GM13976 (cell line): Measurements from ENCODE around the gene ZIC2.

Source experiments
- DNase-seq: peaks from one replicate; pipeline ENCODE4 v3.0.0; 2012; ENCODE audit warnings: low spot score
- in situ Hi-C: fragments of 300-500 bp; cut with MboI; formaldehyde crosslinking; loops from one replicate; pipeline ENCODE4 v1.12.0; 2022; ENCODE audit warnings: low sequenced_read_pairs, mixed read lengths, inconsistent platforms; ENCODE audit not compliant: unreplicated experiment
- TF ChIP-seq, protein P1 (sequence below): IDR thresholded peaks from 2 replicates; pipeline ENCODE4 v1.5.1; 2012; ENCODE audit warnings: borderline replicate concordance, mild to moderate bottlenecking; ENCODE audit not compliant: insufficient read depth; ENCODE audit errors: extremely low read depth, missing control alignments, control extremely low read depth

ZIC2 gene

DNA sequence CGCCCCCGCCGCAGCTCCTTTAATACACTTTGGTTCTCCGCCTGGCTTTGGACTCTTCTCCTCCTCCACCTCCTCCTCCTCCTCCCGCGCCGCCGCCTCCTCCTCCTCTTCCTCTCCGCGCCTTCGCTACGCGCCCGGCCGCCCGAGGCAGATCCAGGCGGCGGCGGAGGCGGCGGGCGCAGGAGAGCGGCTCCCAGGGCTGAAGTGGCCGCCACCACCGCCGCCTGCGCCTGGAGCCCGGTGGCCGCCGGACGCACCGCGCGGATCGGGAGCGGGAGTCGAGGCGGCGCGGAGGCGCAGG is at the start of gene ZIC2:
TSS of gene ZIC2 (plus strand) at position 50 of the 301 bp plus-strand sequence. CDS start 281 bp downstream, outside the sequence.
- in situ Hi-C loops: no loop called here
- DNase-seq: no peak
- TF ChIP-seq, protein P1, sequence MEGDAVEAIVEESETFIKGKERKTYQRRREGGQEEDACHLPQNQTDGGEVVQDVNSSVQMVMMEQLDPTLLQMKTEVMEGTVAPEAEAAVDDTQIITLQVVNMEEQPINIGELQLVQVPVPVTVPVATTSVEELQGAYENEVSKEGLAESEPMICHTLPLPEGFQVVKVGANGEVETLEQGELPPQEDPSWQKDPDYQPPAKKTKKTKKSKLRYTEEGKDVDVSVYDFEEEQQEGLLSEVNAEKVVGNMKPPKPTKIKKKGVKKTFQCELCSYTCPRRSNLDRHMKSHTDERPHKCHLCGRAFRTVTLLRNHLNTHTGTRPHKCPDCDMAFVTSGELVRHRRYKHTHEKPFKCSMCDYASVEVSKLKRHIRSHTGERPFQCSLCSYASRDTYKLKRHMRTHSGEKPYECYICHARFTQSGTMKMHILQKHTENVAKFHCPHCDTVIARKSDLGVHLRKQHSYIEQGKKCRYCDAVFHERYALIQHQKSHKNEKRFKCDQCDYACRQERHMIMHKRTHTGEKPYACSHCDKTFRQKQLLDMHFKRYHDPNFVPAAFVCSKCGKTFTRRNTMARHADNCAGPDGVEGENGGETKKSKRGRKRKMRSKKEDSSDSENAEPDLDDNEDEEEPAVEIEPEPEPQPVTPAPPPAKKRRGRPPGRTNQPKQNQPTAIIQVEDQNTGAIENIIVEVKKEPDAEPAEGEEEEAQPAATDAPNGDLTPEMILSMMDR: no peak

DNA sequence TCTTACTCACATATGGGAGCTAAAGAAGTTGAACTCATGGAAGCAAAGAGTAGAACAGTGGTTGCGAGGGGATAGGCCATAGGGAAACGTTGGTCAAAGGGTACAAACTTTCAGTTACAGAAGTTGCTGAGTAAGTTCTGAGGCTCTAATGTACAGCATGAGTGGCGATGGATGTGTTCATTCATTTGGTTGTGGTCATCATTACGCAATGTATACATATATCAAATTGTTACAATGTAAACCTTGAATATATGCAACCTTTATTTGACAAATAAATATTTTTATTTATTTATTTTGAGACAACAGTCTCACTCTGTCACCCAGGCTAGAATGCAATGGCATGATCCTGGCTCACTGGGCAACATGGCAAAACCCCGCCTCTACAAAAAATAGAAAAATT is 48.7 kb upstream of the ZIC2 start:
- no peak for DNase-seq
- in situ Hi-C loops: no loop called here
- TF ChIP-seq, protein P1: no peak

- in situ Hi-C loops: no loop called here
- TF ChIP-seq, protein P1: no peak
- no peak for DNase-seq
Observed at GRCh38 chr13:99935772-99936171, 45.8 kb upstream of the ZIC2 start.

GRCh38 chr13:99938635-99939034 is 42.9 kb upstream of the ZIC2 start:
- in situ Hi-C loops: no loop called here
- TF ChIP-seq, protein P1: no peak
- DNase-seq: no peak

DNA sequence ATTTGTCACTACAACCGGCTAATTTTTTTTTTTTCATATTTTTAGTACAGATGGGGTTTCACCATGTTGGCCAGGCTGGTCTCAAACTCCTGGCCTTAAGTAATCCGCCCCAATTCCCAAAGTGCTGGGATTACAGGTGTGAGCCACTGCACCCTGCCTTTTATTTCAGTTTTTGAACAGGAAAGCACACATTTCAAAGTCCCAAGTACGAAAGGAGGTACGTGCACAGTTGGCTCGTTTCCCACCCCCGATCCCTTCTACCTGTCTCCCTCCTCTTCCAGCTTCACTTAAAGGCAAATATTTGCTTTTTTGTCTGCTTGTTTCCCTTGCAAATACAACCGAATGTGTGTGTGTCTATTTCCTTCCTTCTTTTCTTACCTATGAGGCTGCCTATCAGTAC is 40.5 kb upstream of the ZIC2 start:
- in situ Hi-C loops: no loop called here
- TF ChIP-seq, protein P1: no peak
- DNase-seq: no peak

DNA sequence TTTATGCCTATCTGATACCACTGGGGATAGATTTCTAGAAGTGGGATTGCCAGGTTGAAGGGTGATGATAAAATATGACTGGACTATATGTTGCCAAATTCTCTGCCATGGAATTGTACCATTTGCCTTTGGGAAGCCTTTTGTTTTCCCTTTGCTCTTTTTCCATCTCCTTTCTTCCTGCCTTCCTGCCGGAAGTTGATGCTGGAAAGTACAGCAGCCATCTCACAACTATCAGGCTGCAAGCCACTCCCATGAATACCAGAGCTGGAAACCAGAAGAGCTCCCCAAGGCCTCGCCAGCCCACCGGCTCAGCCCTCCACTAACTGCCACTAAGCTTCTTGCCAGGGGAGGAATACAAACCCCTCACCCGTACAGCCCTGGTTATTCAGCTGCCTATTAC is 39.7 kb upstream of the ZIC2 start:
- in situ Hi-C loops: no loop called here
- TF ChIP-seq, protein P1: no peak

DNA sequence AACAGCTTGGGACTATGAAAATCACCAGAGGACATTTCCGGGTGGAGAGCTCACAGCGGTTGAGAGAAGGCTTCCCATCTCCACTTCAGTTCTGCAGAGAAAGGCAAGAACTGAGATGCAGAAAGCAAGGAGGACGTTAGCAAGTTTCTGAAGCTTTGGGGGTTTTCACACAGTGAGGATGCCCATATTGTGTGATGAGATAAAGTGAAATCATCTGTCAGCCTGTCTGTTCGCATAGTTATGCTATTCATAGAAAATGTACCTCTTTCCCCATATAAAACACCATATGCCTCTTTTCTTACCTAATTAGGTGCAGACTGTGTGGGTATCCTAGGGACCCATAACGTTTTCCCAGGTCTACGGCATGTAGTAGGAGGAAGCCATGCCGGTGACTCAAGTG is 37.5 kb upstream of the ZIC2 start:
- in situ Hi-C loops: no loop called here
- TF ChIP-seq, protein P1: no peak
- no peak for DNase-seq

More for the DNA sequence above, 39.7 kb upstream of the ZIC2 start:
- no peak for DNase-seq
